ENCODE measurements around the gene LRP1B.

The LRP1B gene

GRCh38 chr2:142008135-142008744, 122.6 kb downstream of the LRP1B start:
- Mint-ChIP-seq H3K4me3 (no peak overlapping the region), H3K27me3 (no peaks in the 10 kb centered on the region), H3K4me1 (no peaks in the 10 kb centered on the region), H3K36me3 (no peaks in the 10 kb centered on the region), H3K27ac (no peak overlapping the region), H3K9me3 (peaks cover 4% of the 10 kb centered on the region)
- no peak for DNase-seq
- CTCF ChIA-PET = no interaction called here

DNA sequence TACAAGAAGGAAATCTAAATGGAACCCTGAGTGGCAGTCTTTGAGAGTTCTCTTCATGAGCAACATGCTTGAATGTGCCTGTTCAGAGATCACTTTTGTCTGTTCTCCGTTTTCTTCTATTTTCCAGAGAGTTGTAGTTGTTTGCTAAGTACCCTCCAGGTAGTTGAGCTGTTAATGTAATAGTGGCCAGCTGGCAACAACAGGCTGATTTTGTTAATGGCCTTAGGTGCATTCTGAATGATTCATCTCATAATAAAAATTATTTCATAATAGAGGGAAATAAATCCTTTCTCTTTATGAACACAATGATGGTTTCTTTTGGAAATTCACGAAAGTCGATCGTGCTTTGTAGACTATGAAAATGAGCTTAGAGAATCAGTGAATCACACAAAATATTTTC, 136.8 kb downstream of the LRP1B start:
- Mint-ChIP-seq H3K27ac (no peak overlapping the region), H3K4me3 (no peak overlapping the region), H3K36me3 (no peaks in the 10 kb centered on the region), H3K4me1 (no peaks in the 10 kb centered on the region), H3K9me3 (peaks cover 2% of the 10 kb centered on the region), H3K27me3 (no peaks in the 10 kb centered on the region)
- no peak for DNase-seq
- CTCF ChIA-PET = no interaction called here

GRCh38 chr2:141992695-141993094, 138.1 kb downstream of the LRP1B start:
- H3K4me1 Mint-ChIP-seq = no peaks in the 10 kb centered on the region
- H3K27ac Mint-ChIP-seq = no peak overlapping the region
- H3K9me3 Mint-ChIP-seq = peaks cover 2% of the 10 kb centered on the region
- CTCF ChIA-PET = no interaction called here
- no peak overlapping the region for H3K4me3 Mint-ChIP-seq
- DNase-seq = no peak
- no peaks in the 10 kb centered on the region for H3K36me3 Mint-ChIP-seq
- H3K27me3 Mint-ChIP-seq = no peaks in the 10 kb centered on the region

- no peaks in the 10 kb centered on the region for H3K36me3 Mint-ChIP-seq
- no peak overlapping the region for H3K4me3 Mint-ChIP-seq
- CTCF ChIA-PET = no interaction called here
- H3K27me3 Mint-ChIP-seq = no peaks in the 10 kb centered on the region
- H3K4me1 Mint-ChIP-seq = no peaks in the 10 kb centered on the region
- H3K9me3 Mint-ChIP-seq = peaks cover 2% of the 10 kb centered on the region
- no peak for DNase-seq
- H3K27ac Mint-ChIP-seq = no peak overlapping the region
These were observed 162.4 kb downstream of the LRP1B start for GRCh38 chr2:141968433-141968832.

DNA sequence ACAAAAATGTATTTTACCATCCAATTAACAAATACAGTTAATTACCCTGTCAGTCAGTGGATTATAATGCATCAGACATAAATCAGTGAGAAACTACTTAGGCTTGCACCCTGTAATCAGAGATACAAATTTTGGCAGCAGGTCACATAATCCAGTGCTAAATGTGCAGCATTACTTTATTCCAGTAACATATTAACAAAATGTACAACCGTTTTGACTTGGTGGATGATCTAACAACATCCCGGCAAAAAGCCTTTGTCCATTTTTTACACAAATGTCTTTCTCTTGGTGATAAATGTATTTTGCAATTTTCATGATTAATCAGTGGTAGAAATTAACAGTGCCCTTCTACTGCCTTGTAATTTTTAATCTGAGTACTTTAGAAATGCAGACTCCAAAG, 162.8 kb downstream of the LRP1B start:
- CTCF ChIA-PET = no interaction called here
- no peak overlapping the region for H3K27ac Mint-ChIP-seq
- no peaks in the 10 kb centered on the region for H3K27me3 Mint-ChIP-seq
- no peaks in the 10 kb centered on the region for H3K36me3 Mint-ChIP-seq
- DNase-seq = no peak
- no peak overlapping the region for H3K4me3 Mint-ChIP-seq
- H3K4me1 Mint-ChIP-seq = no peaks in the 10 kb centered on the region
- peaks cover 2% of the 10 kb centered on the region for H3K9me3 Mint-ChIP-seq

DNA sequence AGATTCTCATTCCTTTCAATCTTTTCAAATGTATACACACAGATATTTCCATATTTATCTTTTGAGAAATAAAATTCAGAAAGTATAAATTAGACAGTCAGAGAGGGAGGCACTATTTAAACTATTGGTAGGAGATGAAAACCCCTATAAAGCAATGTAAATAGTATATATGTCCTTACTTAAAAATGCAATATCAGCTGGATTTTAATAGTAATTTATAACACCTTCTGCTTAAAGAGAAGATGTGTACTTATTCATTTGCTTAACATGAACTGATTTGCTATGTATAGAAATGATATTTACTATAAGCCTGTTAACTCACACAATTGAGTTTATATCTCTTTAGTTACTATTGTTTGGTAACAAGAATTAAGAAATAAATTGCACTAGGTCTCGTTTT, 163.3 kb downstream of the LRP1B start:
- Mint-ChIP-seq H3K27ac (no peak overlapping the region), H3K27me3 (no peaks in the 10 kb centered on the region), H3K4me3 (no peak overlapping the region), H3K36me3 (no peaks in the 10 kb centered on the region), H3K4me1 (no peaks in the 10 kb centered on the region), H3K9me3 (peaks cover 2% of the 10 kb centered on the region)
- no peak for DNase-seq
- CTCF ChIA-PET = no interaction called here

GRCh38 chr2:141959941-141960340, 170.9 kb downstream of the LRP1B start:
- no peaks in the 10 kb centered on the region for H3K27me3 Mint-ChIP-seq

DNA sequence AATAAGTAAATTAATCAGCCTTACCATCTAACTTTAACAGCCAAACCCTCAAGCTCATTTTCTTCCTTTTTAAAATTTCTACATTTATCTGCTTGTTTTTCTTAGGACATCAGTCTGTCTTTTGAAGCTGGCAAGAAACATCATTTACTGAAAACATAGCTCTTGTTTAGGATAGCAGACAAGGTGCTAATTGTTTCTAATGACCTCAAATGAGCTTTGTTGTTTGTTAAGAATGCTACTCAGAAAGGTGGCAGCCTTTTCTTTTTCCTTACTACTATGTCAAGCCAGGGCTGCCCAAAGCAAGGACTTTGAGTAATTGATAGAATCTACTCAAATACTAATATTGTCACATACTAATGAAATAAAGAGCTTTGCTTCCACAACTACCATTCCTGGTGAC, 171.8 kb downstream of the LRP1B start:
- H3K27me3 Mint-ChIP-seq = no peaks in the 10 kb centered on the region
- H3K36me3 Mint-ChIP-seq = no peaks in the 10 kb centered on the region
- H3K9me3 Mint-ChIP-seq = peaks cover 2% of the 10 kb centered on the region
- H3K4me1 Mint-ChIP-seq = no peaks in the 10 kb centered on the region
- CTCF ChIA-PET = no interaction called here
- no peak for DNase-seq
- H3K4me3 Mint-ChIP-seq = no peak overlapping the region
- no peak overlapping the region for H3K27ac Mint-ChIP-seq

More at GRCh38 chr2:141959941-141960340, 170.9 kb downstream of the LRP1B start:
- H3K36me3 Mint-ChIP-seq = no peaks in the 10 kb centered on the region
- CTCF ChIA-PET = no interaction called here
- no peaks in the 10 kb centered on the region for H3K9me3 Mint-ChIP-seq
- no peaks in the 10 kb centered on the region for H3K4me1 Mint-ChIP-seq
- H3K4me3 Mint-ChIP-seq = no peak overlapping the region
- DNase-seq = no peak
- no peak overlapping the region for H3K27ac Mint-ChIP-seq

- no peaks in the 10 kb centered on the region for H3K27me3 Mint-ChIP-seq
- no peak overlapping the region for H3K4me3 Mint-ChIP-seq
- no peaks in the 10 kb centered on the region for H3K36me3 Mint-ChIP-seq
- no peak for DNase-seq
- no peaks in the 10 kb centered on the region for H3K4me1 Mint-ChIP-seq
- H3K9me3 Mint-ChIP-seq = peaks cover 2% of the 10 kb centered on the region
- H3K27ac Mint-ChIP-seq = no peak overlapping the region
- CTCF ChIA-PET = no interaction called here
These were observed 172.9 kb downstream of the LRP1B start for GRCh38 chr2:141957827-141958450.

DNA sequence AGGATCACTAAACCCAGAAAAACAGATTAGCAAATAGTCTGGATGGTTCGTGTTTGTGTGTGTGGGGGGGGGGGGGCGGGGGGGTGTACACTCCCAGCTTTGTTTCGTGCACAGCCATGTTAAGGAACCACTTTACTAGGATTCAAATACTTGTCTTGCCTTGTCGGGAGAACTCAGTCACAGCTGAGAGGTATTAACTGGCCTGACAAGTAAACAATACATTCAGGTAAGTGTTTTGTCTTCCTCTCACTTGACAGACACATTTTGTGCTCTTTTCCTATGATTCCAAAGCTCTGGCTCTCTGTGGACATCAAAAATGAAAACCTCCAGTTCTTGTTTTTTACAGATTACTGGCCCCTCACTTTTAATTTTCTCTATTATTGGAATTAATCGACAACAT, 173.5 kb downstream of the LRP1B start:
- no peaks in the 10 kb centered on the region for H3K4me1 Mint-ChIP-seq
- peaks cover 2% of the 10 kb centered on the region for H3K9me3 Mint-ChIP-seq
- H3K27me3 Mint-ChIP-seq = no peaks in the 10 kb centered on the region
- no peaks in the 10 kb centered on the region for H3K36me3 Mint-ChIP-seq
- no peak overlapping the region for H3K4me3 Mint-ChIP-seq
- DNase-seq = no peak
- no peak overlapping the region for H3K27ac Mint-ChIP-seq
- CTCF ChIA-PET = no interaction called here

DNA sequence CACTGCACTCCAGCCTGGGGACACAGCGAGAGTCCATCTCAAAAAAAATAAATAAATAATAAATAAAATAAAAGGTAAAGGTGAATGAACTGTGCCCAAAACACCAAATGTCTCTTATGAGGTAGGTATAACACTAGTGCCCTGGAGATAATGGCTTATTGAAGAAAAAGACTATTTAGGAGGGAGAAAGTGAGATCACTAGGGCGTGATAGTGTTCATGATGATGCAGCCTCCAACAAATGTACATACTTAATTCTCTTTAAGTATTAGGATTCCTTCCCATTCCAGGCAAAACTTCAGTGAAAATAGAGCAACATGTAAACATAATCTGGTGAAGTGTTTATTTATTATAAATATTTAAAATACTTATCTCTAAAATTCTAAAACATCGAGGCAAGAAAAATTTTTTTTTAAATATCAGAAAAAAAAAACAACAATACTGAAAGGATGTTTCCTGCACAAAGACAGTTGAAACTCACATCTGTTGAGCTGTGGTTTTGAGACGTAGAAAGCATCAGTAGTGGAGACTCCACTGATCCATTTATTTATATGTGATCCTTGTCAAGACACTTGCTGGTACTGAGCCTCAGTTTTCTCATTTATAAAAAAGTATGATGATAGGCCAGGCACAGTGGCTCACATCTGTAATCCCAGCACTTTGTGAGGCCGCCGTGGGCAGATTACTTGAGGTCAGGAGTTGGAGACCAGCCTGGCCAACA, 183.3 kb downstream of the LRP1B start:
- Mint-ChIP-seq H3K4me3 (no peak overlapping the region), H3K27me3 (no peaks in the 10 kb centered on the region), H3K9me3 (peaks cover 6% of the 10 kb centered on the region), H3K4me1 (no peaks in the 10 kb centered on the region), H3K27ac (no peak overlapping the region), H3K36me3 (no peaks in the 10 kb centered on the region)
- CTCF ChIA-PET = no interaction called here
- no peak for DNase-seq

- CTCF ChIA-PET = no interaction called here
- DNase-seq = no peak
- peaks cover 6% of the 10 kb centered on the region for H3K9me3 Mint-ChIP-seq
- H3K4me3 Mint-ChIP-seq = no peak overlapping the region
- H3K4me1 Mint-ChIP-seq = no peaks in the 10 kb centered on the region
- H3K36me3 Mint-ChIP-seq = no peaks in the 10 kb centered on the region
- no peak overlapping the region for H3K27ac Mint-ChIP-seq
- H3K27me3 Mint-ChIP-seq = no peaks in the 10 kb centered on the region
These were observed 184.8 kb downstream of the LRP1B start for GRCh38 chr2:141946016-141946415.

- H3K4me3 Mint-ChIP-seq = no peak overlapping the region
- H3K27ac Mint-ChIP-seq = no peak overlapping the region
- H3K27me3 Mint-ChIP-seq = no peaks in the 10 kb centered on the region
- CTCF ChIA-PET = no interaction called here
- peaks cover 6% of the 10 kb centered on the region for H3K9me3 Mint-ChIP-seq
- H3K36me3 Mint-ChIP-seq = no peaks in the 10 kb centered on the region
- no peaks in the 10 kb centered on the region for H3K4me1 Mint-ChIP-seq
- DNase-seq = no peak
These were observed 186.9 kb downstream of the LRP1B start for GRCh38 chr2:141943918-141944317.

- Mint-ChIP-seq H3K27ac (no peak overlapping the region), H3K4me3 (no peak overlapping the region), H3K27me3 (no peaks in the 10 kb centered on the region), H3K9me3 (peaks cover 8% of the 10 kb centered on the region), H3K4me1 (no peaks in the 10 kb centered on the region), H3K36me3 (no peaks in the 10 kb centered on the region)
- DNase-seq = no peak
- CTCF ChIA-PET = no interaction called here
These were observed 188.6 kb downstream of the LRP1B start for GRCh38 chr2:141942006-141942789.

Measured in activated naive CD4-positive, alpha-beta T cell treated with anti-CD3 and anti-CD28 coated beads, Interleukin-2, amount 10 ng/mL, durations not matched to agents 7 days and 5 days (primary cell).